PC-9 (cell line): ENCODE results near the gene GIGYF2.

Source experiments
- CTCF ChIP-seq: fragments of 200-600 bp; sonication (generic); conservative IDR thresholded peaks from 2 replicates; pipeline ENCODE4 v1.6.1; 2017; ENCODE audit warnings: mixed run types, antibody characterized with exemption, mild to moderate bottlenecking, moderate library complexity
- EZH2 ChIP-seq: fragments of 200-600 bp; sonication (generic); IDR thresholded peaks from 2 replicates; pipeline ENCODE4 v1.8.0; 2017; ENCODE audit warnings: antibody characterized with exemption, low read depth

- no peak for TF ChIP-seq CTCF
- TF ChIP-seq EZH2: no peak
These were observed 79.3 kb downstream of the GIGYF2 start, which contains the start of gene KCNJ13 for GRCh38 chr2:232776435-232776834.
